Measurements from ENCODE around the gene MGAT5B. TPM values are rescaled to one million over a fixed set of nuclear protein-coding genes. Genes with fewer than 3 reads are reported as not detected.

The MGAT5B gene
- total RNA-seq, 2 donors from 2014 or later = 0.14 to 4.1 TPM

DNA sequence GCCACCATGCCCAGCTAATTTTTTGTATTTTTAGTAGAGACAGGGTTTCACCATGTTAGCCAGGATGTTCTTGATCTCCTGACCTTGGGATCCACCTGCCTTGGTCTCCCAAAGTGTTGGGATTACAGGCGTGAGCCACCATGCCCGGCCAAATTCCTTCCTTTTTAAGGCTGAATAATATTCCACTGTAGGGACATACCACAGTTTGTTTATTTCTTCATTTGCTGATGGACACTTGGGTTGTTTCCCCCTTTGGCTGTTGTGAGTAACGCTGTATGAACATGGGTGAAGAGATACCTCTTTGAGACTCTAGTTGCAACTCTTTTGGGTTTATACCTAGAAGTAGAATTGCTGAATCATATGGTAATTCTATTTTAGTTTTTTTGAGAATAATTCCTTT lies 13.1 kb upstream of the MGAT5B start:
- Histone ChIP-seq H3K4me1 (replicated peaks) (no peaks in the 10 kb centered on the region), H3K36me3 (no peaks in the 10 kb centered on the region), H3K27me3 (replicated peaks; ENCODE audit: insufficient read depth) (no peaks in the 10 kb centered on the region), H3K4me3 (no peak overlapping the region), H3K27ac (no peak overlapping the region), H3K9me3 (no peaks in the 10 kb centered on the region)
- no peak for TF ChIP-seq POLR2A (IDR thresholded peaks at IDR 0.05)
- DNase-seq (ENCODE audit: low spot score) = no peak
- WGBS = 94% methylated on average over 3 of the region's 3 CpGs
- intact Hi-C loops (cut with DNase I) = no loop called here

- Histone ChIP-seq H3K27me3 (replicated peaks; ENCODE audit: insufficient read depth) (no peaks in the 10 kb centered on the region), H3K36me3 (no peaks in the 10 kb centered on the region), H3K4me3 (no peak overlapping the region), H3K4me1 (replicated peaks) (no peaks in the 10 kb centered on the region), H3K27ac (no peak overlapping the region), H3K9me3 (no peaks in the 10 kb centered on the region)
- WGBS = 85% methylated on average over 9 of the region's 9 CpGs
- intact Hi-C loops (cut with DNase I) = no loop called here
- no peak for DNase-seq (ENCODE audit: low spot score)
- no peak for TF ChIP-seq POLR2AphosphoS5 (IDR thresholded peaks at IDR 0.05)
- TF ChIP-seq, protein P1, sequence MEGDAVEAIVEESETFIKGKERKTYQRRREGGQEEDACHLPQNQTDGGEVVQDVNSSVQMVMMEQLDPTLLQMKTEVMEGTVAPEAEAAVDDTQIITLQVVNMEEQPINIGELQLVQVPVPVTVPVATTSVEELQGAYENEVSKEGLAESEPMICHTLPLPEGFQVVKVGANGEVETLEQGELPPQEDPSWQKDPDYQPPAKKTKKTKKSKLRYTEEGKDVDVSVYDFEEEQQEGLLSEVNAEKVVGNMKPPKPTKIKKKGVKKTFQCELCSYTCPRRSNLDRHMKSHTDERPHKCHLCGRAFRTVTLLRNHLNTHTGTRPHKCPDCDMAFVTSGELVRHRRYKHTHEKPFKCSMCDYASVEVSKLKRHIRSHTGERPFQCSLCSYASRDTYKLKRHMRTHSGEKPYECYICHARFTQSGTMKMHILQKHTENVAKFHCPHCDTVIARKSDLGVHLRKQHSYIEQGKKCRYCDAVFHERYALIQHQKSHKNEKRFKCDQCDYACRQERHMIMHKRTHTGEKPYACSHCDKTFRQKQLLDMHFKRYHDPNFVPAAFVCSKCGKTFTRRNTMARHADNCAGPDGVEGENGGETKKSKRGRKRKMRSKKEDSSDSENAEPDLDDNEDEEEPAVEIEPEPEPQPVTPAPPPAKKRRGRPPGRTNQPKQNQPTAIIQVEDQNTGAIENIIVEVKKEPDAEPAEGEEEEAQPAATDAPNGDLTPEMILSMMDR (IDR thresholded peaks at IDR 0.05) = no peak
- TF ChIP-seq POLR2A (IDR thresholded peaks at IDR 0.05) = no peak
These were observed 6.1 kb upstream of the MGAT5B start for GRCh38 chr17:76862079-76862478.

GRCh38 chr17:76862494-76862893 lies 5.7 kb upstream of the MGAT5B start:
- DNase-seq (ENCODE audit: low spot score) = no peak
- intact Hi-C loops (cut with DNase I) = no loop called here
- WGBS = 83% methylated on average over 12 of the region's 12 CpGs

GRCh38 chr17:76864024-76864423 lies 4.2 kb upstream of the MGAT5B start:
- intact Hi-C loops (cut with DNase I) = no loop called here
- H3K9me3 ChIP-seq = no peaks in the 10 kb centered on the region
- no peaks in the 10 kb centered on the region for H3K36me3 ChIP-seq
- no peak for DNase-seq (ENCODE audit: low spot score)
- H3K4me3 ChIP-seq = no peak overlapping the region
- H3K27ac ChIP-seq = no peak overlapping the region
- no peaks in the 10 kb centered on the region for H3K4me1 ChIP-seq (replicated peaks)
- WGBS = 86% methylated on average over 7 of the region's 7 CpGs
- TF ChIP-seq POLR2AphosphoS5 (IDR thresholded peaks at IDR 0.05) = no peak
- TF ChIP-seq, protein P1 (IDR thresholded peaks at IDR 0.05) = no peak
- peaks cover under 1% of the 10 kb centered on the region for H3K27me3 ChIP-seq (replicated peaks; ENCODE audit: insufficient read depth)

More at GRCh38 chr17:76862494-76862893, 5.7 kb upstream of the MGAT5B start:
- no peak overlapping the region for H3K27ac ChIP-seq
- no peaks in the 10 kb centered on the region for H3K36me3 ChIP-seq
- H3K4me1 ChIP-seq (replicated peaks) = no peaks in the 10 kb centered on the region
- H3K4me3 ChIP-seq = no peak overlapping the region
- no peaks in the 10 kb centered on the region for H3K27me3 ChIP-seq (replicated peaks; ENCODE audit: insufficient read depth)
- no peaks in the 10 kb centered on the region for H3K9me3 ChIP-seq
- TF ChIP-seq POLR2AphosphoS5 (IDR thresholded peaks at IDR 0.05) = no peak
- TF ChIP-seq POLR2A (IDR thresholded peaks at IDR 0.05) = no peak
- TF ChIP-seq, protein P1 (IDR thresholded peaks at IDR 0.05) = no peak

GRCh38 chr17:76865174-76865573 lies 3.0 kb upstream of the MGAT5B start:
- H3K27ac ChIP-seq = no peak overlapping the region
- no peak overlapping the region for H3K4me3 ChIP-seq
- intact Hi-C loops (cut with DNase I) = loop anchor here (5.0 kb wide), 2 partner anchors 192 to 377 kb away; no protein-coding TSS in a partner anchor
- no peaks in the 10 kb centered on the region for H3K9me3 ChIP-seq
- no peak for DNase-seq (ENCODE audit: low spot score)
- no peaks in the 10 kb centered on the region for H3K36me3 ChIP-seq
- no peaks in the 10 kb centered on the region for H3K4me1 ChIP-seq (replicated peaks)
- TF ChIP-seq, protein P1 (IDR thresholded peaks at IDR 0.05) = no peak
- TF ChIP-seq POLR2AphosphoS5 (IDR thresholded peaks at IDR 0.05) = no peak
- 45% methylated on average over 10 of the region's 10 CpGs for WGBS
- peaks cover 11% of the 10 kb centered on the region for H3K27me3 ChIP-seq (replicated peaks; ENCODE audit: insufficient read depth)

Measured in prostate gland (tissue), 2 donors.